K562 (cell line): Measurements from ENCODE around the gene DGLUCY. TPM values are rescaled to one million over a fixed set of nuclear protein-coding genes. Genes with fewer than 3 reads are reported as not detected.

Source experiments
- CHD7 ChIP-seq: fragments of 200-600 bp; sonication (generic); IDR thresholded peaks from one replicate; pipeline ENCODE4 v1.6.1; 2012; ENCODE audit warnings: mild to moderate bottlenecking, low read depth, low read length, inconsistent platforms
- ESRRA ChIP-seq: fragments of 450-650 bp; IDR thresholded peaks from 2 replicates; pipeline ENCODE4 v1.6.1; 2014; ENCODE audit warnings: low read depth, mild to moderate bottlenecking, moderate library complexity, borderline replicate concordance
- GABPB1 ChIP-seq: sonication (generic); formaldehyde crosslinking; IDR thresholded peaks from 2 replicates; pipeline ENCODE4 v1.8.0; 2022; ENCODE audit warnings: mild to moderate bottlenecking, missing genetic modification reagents
- LCOR ChIP-seq: sonication (generic); formaldehyde crosslinking; IDR thresholded peaks from 2 replicates; pipeline ENCODE4 v1.8.0; 2022; ENCODE audit warnings: mild to moderate bottlenecking, missing genetic modification reagents
- MIER1 ChIP-seq: fragments of 450-650 bp; IDR thresholded peaks from 2 replicates; pipeline ENCODE4 v1.6.1; 2016; ENCODE audit warnings: antibody characterized with exemption, mild to moderate bottlenecking, low read depth
- ZNF311 ChIP-seq: fragments of 250-450 bp; sonication (Bioruptor Pico); IDR thresholded peaks from 2 replicates; pipeline ENCODE4 v1.4.0; 2020; ENCODE audit warnings: mild to moderate bottlenecking, moderate library complexity
- ZNF507 ChIP-seq: conservative IDR thresholded peaks from 2 replicates; pipeline ENCODE4 v1.6.1; 2017; ENCODE audit warnings: missing genetic modification characterization, missing compliant biosample characterization
- ZNF583 ChIP-seq: fragments of 250-450 bp; sonication (Bioruptor Pico); IDR thresholded peaks from 2 replicates; pipeline ENCODE4 v1.4.0; 2020
- polyA plus RNA-seq, 8 experiments: library from polyadenylated mRNA; depleted of rRNA in 4 of 8; stranded (reverse) in 5 of 8; unstranded in 3 of 8; fragments of >200 nt; fragmentation: Nextera tagmentation in 2 of 8; fragmentation: Illumina TruSeq in 1 of 8; extraction: Ambion mirVana in 2 of 8; extraction: Trizol in 1 of 8; gene quantifications; 2 replicates each; pipeline versions ENCODE4 v1.2.1 to v1.2.3, GENCODE V29; 2011 to 2014; ENCODE audit warnings: inconsistent platforms in 1 of 8, missing spikeins in 1 of 8
- total RNA-seq, 7 experiments: library from RNA; depleted of rRNA in 6 of 7; stranded (reverse); fragments of >200 nt in 6 of 7; fragmentation: Illumina TruSeq in 2 of 7; extraction: Trizol in 2 of 7; gene quantifications; 2 replicates each; pipeline versions ENCODE4 v1.2.1 to v1.2.3, GENCODE V29; 2011 to 2021; ENCODE audit warnings: low replicate concordance in 1 of 7
- TF ChIP-seq, protein P1 (sequence below), 2 experiments: fragments of 450-650 bp in 1 of 2; sonication (generic) in 1 of 2; formaldehyde crosslinking in 1 of 2; IDR thresholded peaks in 1 of 2; conservative IDR thresholded peaks in 1 of 2; 2 replicates each; pipeline versions ENCODE4 v1.6.1 to v1.8.1; 2016 to 2023; ENCODE audit warnings: mild to moderate bottlenecking in 2 of 2, moderate library complexity in 2 of 2, inconsistent platforms in 1 of 2, missing genetic modification reagents in 1 of 2
- TF ChIP-seq, protein P2 (sequence below): fragments of 450-650 bp; IDR thresholded peaks from 2 replicates; pipeline ENCODE4 v1.6.1; 2017; ENCODE audit warnings: antibody characterized with exemption, mild to moderate bottlenecking

Gene DGLUCY
- total and polyA plus RNA-seq, 9 of the 15 experiments (the other 6 are each of a cell fraction or from before 2014, with no cell fraction given): 9.9 to 28.4 (median 21.0) TPM

DNA sequence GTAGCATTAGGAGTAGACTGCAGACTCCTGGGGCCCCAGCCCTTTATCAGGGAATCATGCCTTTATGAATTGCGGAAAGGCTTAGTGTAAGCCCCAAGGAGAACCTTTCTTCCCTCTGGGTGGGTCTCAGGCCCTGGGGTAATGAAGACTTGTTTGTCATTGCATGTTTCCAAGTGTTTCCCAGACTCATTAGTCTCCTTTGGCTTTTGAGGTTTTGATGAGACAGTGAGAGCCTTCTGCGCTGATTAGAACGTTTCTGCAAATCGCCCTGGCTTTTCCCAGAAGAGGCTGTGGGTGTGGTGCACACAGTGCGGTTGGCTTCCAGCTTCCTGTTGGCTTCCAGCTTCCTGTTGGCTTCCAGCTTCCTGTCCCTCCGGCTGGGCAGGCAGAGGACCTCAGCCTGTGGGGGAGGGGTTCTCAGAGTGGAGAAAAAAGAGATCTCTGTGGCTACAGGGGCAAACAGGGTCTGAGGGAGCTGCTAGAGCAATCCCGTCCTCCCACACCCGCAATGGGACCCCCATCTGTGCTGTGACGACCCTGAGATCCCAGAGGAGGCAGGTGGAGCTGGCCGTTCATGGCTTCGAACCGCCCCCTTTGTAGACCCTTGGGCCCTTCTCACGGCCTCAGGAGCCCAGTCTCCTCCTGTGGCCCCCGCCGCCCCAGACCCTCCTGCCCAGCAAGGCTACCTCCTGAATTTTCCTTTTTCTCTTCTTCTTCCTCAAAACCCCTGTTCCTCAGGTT, 88.5 kb downstream of the DGLUCY start (continued):
- TF ChIP-seq CHD7 (no peak), ZNF311 (CRISPR knock-in tag) (peak; percentile 72), ZNF583 (CRISPR knock-in tag) (no peak), ZNF507 (no peak), GABPB1 (peak; percentile 70), MIER1 (no peak), ESRRA (peak; percentile 91; the same call in 1 of the 2 replicates), LCOR (CRISPR knock-in tag) (no peak)
- TF ChIP-seq, protein P1, sequence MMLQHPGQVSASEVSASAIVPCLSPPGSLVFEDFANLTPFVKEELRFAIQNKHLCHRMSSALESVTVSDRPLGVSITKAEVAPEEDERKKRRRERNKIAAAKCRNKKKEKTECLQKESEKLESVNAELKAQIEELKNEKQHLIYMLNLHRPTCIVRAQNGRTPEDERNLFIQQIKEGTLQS (IDR thresholded peaks at IDR 0.05): peak; percentile 17; the same call in 1 of the 2 replicates
- TF ChIP-seq, protein P1 (CRISPR knock-in tag; conservative IDR thresholded peaks at IDR 0.05): no peak
- TF ChIP-seq, protein P2, sequence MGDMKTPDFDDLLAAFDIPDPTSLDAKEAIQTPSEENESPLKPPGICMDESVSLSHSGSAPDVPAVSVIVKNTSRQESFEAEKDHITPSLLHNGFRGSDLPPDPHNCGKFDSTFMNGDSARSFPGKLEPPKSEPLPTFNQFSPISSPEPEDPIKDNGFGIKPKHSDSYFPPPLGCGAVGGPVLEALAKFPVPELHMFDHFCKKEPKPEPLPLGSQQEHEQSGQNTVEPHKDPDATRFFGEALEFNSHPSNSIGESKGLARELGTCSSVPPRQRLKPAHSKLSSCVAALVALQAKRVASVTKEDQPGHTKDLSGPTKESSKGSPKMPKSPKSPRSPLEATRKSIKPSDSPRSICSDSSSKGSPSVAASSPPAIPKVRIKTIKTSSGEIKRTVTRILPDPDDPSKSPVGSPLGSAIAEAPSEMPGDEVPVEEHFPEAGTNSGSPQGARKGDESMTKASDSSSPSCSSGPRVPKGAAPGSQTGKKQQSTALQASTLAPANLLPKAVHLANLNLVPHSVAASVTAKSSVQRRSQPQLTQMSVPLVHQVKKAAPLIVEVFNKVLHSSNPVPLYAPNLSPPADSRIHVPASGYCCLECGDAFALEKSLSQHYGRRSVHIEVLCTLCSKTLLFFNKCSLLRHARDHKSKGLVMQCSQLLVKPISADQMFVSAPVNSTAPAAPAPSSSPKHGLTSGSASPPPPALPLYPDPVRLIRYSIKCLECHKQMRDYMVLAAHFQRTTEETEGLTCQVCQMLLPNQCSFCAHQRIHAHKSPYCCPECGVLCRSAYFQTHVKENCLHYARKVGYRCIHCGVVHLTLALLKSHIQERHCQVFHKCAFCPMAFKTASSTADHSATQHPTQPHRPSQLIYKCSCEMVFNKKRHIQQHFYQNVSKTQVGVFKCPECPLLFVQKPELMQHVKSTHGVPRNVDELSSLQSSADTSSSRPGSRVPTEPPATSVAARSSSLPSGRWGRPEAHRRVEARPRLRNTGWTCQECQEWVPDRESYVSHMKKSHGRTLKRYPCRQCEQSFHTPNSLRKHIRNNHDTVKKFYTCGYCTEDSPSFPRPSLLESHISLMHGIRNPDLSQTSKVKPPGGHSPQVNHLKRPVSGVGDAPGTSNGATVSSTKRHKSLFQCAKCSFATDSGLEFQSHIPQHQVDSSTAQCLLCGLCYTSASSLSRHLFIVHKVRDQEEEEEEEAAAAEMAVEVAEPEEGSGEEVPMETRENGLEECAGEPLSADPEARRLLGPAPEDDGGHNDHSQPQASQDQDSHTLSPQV: peak; percentile 82
